CD4-positive, alpha-beta T cell treated with Interleukin-6 for 4 hours (primary cell): ENCODE measurements around the gene ECHS1.
"Not testable (repeated sequence)": the region's sequence is repeated elsewhere in the genome, so short reads cannot be mapped to it uniquely, and the experiment has no call there.

Experiments used
- DNase-seq: peaks from one replicate; pipeline ENCODE4 v3.0.0-alpha.2; 2020; ENCODE audit warnings: mixed read lengths

The ECHS1 gene

GRCh38 chr10:133320852-133321422 lies 52.2 kb downstream of the ECHS1 start:
- not testable (repeated sequence) for DNase-seq

GRCh38 chr10:133318494-133319127 lies 54.5 kb downstream of the ECHS1 start:
- DNase-seq: peak; percentile 77

GRCh38 chr10:133316732-133317131 lies 56.4 kb downstream of the ECHS1 start:
- DNase-seq: no peak

GRCh38 chr10:133316266-133316665 lies 56.9 kb downstream of the ECHS1 start:
- DNase-seq: no peak

- no peak for DNase-seq
Observed at GRCh38 chr10:133315847-133316246, 57.3 kb downstream of the ECHS1 start.

GRCh38 chr10:133314911-133315310 lies 58.2 kb downstream of the ECHS1 start:
- DNase-seq: no peak

GRCh38 chr10:133313192-133313591 lies 60.0 kb downstream of the ECHS1 start:
- no peak for DNase-seq

- no peak for DNase-seq
Observed at GRCh38 chr10:133312769-133313145, 60.4 kb downstream of the ECHS1 start.
